Thyroid gland (tissue), 4 donors: ENCODE measurements around the gene SCFD2. TPM values are rescaled to one million over a fixed set of nuclear protein-coding genes. Genes with fewer than 3 reads are reported as not detected.

Experiments
- DNase-seq, 2 donors: peaks; one replicate each; pipeline ENCODE4 v3.0.0-alpha.2; 2019
- H3K27ac ChIP-seq, 3 donors: fragments of 200-600 bp; sonication (generic); 1 replicate in 2 of 3; 2 replicates in 1 of 3; pipeline ENCODE4 v1.5.1; 2016 to 2019; ENCODE audit warnings: mild to moderate bottlenecking in 1 of 3, moderate library complexity in 1 of 3
- H3K27me3 ChIP-seq: fragments of 200-600 bp; sonication (generic); one replicate; pipeline ENCODE4 v1.5.1; 2019
- H3K36me3 ChIP-seq, 2 donors: fragments of 200-600 bp; sonication (generic); one replicate each; pipeline ENCODE4 v1.5.1; 2016 to 2019
- H3K4me1 ChIP-seq, 2 donors: fragments of 200-600 bp; sonication (generic); one replicate each; pipeline ENCODE4 v1.5.1; 2017 to 2019
- H3K4me3 ChIP-seq, 3 donors: fragments of 200-600 bp; sonication (generic); replicated peaks in 1 of 3; 1 replicate in 2 of 3; 2 replicates in 1 of 3; pipeline ENCODE4 v1.5.1; 2016; ENCODE audit warnings: mild to moderate bottlenecking in 1 of 3
- H3K9me3 ChIP-seq: fragments of 200-600 bp; sonication (generic); one replicate; pipeline ENCODE4 v1.5.1; 2017
- POLR2A ChIP-seq, 2 donors: fragments of 450-650 bp; IDR thresholded peaks; one replicate each; pipeline ENCODE4 v1.6.1; 2017; ENCODE audit warnings: antibody characterized with exemption in 2 of 2, mild to moderate bottlenecking in 2 of 2, moderate library complexity in 1 of 2
- WGBS, 2 donors: methylation state at CpG; one replicate each; pipeline ENCODE4 v1.1.5; 2017; 5-methylcytosine and 5-hydroxymethylcytosine counted together
- intact Hi-C: fragments of 100-400 bp; cut with DNase I; formaldehyde crosslinking; loops from one replicate; pipeline ENCODE4 v1.15.1; 2023
- total RNA-seq, 4 donors: library from RNA; depleted of rRNA; stranded (reverse); fragments of >200 nt; gene quantifications; one replicate each; pipeline ENCODE4 v1.2.3, GENCODE V29; 2016
- TF ChIP-seq, protein P1 (sequence below), 6 experiments: fragments of 200-600 bp in 3 of 6; fragments of 450-650 bp in 3 of 6; sonication (generic) in 3 of 6; IDR thresholded peaks; one replicate each; pipeline ENCODE4 v1.5.1; 2016 to 2019; ENCODE audit warnings: antibody characterized with exemption in 6 of 6, mild to moderate bottlenecking in 2 of 6, inconsistent platforms in 1 of 6, moderate library complexity in 1 of 6

Gene SCFD2
- total RNA-seq, 4 donors from 2014 or later, result 10.3 to 32.9 (median 28.2) TPM

DNA sequence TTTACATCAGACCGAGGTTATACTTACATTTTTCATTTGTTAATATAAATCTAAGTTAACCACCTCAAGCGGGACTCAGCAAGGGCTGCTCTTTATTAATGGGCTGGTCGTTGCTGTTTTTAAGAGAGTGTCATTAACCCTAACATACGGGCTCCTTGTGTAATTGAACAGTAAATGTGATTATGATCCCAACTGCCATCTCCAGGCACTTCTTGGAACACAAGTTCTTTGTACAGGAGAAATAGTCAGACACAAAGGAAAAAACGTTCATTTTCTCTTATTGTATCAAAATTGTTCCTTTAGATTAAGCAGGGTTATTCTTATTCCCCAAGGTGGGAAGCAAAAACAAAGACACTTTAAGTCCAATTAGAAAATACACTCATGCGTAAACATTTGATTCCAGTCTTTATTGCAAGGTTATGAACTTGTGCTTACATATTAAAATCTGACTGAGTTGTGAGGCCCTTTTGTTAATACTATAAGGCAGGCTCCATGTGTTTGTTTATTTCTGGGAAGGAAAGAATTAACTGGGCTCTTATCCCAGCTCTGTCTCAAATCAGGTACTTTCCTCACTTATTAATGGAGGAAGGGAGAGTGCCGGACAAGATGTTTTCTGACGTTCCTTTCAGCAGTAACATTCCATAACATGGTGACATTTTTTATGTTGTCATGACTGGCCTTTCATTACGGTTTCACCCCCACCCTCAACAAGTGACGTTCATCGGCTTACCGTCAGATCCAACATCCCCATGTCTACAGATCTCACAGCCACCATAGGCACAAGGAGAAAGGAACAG, 407.8 kb downstream of the SCFD2 start:
- no peak for TF ChIP-seq POLR2A (IDR thresholded peaks at IDR 0.05)
- TF ChIP-seq, protein P1, sequence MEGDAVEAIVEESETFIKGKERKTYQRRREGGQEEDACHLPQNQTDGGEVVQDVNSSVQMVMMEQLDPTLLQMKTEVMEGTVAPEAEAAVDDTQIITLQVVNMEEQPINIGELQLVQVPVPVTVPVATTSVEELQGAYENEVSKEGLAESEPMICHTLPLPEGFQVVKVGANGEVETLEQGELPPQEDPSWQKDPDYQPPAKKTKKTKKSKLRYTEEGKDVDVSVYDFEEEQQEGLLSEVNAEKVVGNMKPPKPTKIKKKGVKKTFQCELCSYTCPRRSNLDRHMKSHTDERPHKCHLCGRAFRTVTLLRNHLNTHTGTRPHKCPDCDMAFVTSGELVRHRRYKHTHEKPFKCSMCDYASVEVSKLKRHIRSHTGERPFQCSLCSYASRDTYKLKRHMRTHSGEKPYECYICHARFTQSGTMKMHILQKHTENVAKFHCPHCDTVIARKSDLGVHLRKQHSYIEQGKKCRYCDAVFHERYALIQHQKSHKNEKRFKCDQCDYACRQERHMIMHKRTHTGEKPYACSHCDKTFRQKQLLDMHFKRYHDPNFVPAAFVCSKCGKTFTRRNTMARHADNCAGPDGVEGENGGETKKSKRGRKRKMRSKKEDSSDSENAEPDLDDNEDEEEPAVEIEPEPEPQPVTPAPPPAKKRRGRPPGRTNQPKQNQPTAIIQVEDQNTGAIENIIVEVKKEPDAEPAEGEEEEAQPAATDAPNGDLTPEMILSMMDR (IDR thresholded peaks at IDR 0.05), result no peak
- Histone ChIP-seq H3K9me3 (no peaks in the 10 kb centered on the region), H3K27me3 (no peaks in the 10 kb centered on the region), H3K4me3 (no peak overlapping the region), H3K36me3 (no peaks in the 10 kb centered on the region), H3K27ac (no peak overlapping the region), H3K4me1 (no peaks in the 10 kb centered on the region)
- WGBS, 2 donors, result 81 to 83% methylated on average over 12 of the region's 12 CpGs
- intact Hi-C loops, result no loop called here
- no peak for DNase-seq

DNA sequence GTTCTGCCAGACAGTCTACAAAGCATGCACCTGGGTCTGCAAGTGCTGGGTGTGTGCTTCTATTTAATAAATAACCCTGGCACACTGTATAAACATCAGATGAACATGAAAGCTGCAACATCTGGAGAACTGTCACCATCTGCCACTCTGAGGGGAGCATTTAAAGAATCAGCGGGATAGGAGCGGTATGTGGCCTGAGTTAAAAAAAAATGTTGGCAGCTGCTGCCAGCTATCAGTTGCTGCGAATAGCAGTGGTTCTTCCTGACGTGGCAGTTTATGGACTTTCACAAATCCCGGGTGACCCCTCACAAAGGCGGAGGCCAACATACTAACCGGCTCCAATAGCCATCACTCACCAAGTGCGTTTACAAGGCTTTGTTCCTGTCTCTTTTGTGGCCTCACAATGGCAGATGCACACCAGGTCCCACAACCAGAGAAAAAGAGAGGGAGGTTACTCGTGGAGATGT, 408.6 kb downstream of the SCFD2 start:
- no peaks in the 10 kb centered on the region for H3K27me3 ChIP-seq
- TF ChIP-seq POLR2A (IDR thresholded peaks at IDR 0.05), result no peak
- TF ChIP-seq, protein P1 (IDR thresholded peaks at IDR 0.05), result no peak
- H3K4me1 ChIP-seq, result no peaks in the 10 kb centered on the region
- H3K27ac ChIP-seq, result no peak overlapping the region
- no peak overlapping the region for H3K4me3 ChIP-seq
- no peak for DNase-seq
- intact Hi-C loops, result no loop called here
- H3K36me3 ChIP-seq, result no peaks in the 10 kb centered on the region
- 71 to 78% methylated on average over 9 of the region's 9 CpGs for WGBS, 2 donors
- no peaks in the 10 kb centered on the region for H3K9me3 ChIP-seq

DNA sequence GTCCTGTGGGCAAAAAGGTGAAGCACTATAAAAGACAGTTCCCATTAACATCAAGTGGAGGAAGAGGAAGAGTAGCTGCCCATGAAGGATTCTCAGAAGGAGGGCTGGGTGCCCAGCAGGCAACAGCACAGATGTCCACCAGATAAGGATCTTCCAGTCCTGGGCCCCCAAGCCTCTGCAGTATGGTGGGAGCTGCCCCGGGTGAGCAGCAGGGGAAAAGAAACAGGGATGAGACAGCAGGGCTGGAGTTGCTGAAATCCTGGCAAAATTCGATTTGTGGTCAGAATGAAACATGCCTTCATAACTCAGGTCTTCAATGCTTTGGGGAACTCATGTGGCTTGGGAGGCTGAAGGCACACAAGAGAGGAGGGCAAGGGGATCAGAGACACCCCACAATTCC, 409.2 kb downstream of the SCFD2 start:
- no peaks in the 10 kb centered on the region for H3K9me3 ChIP-seq
- H3K27ac ChIP-seq, result no peak overlapping the region
- no peaks in the 10 kb centered on the region for H3K27me3 ChIP-seq
- H3K4me1 ChIP-seq, result no peaks in the 10 kb centered on the region
- 82 to 85% methylated on average over 2 of the region's 2 CpGs for WGBS, 2 donors
- intact Hi-C loops, result no loop called here
- no peaks in the 10 kb centered on the region for H3K36me3 ChIP-seq
- no peak for DNase-seq
- no peak overlapping the region for H3K4me3 ChIP-seq
- TF ChIP-seq, protein P1 (IDR thresholded peaks at IDR 0.05), result no peak
- no peak for TF ChIP-seq POLR2A (IDR thresholded peaks at IDR 0.05)

DNA sequence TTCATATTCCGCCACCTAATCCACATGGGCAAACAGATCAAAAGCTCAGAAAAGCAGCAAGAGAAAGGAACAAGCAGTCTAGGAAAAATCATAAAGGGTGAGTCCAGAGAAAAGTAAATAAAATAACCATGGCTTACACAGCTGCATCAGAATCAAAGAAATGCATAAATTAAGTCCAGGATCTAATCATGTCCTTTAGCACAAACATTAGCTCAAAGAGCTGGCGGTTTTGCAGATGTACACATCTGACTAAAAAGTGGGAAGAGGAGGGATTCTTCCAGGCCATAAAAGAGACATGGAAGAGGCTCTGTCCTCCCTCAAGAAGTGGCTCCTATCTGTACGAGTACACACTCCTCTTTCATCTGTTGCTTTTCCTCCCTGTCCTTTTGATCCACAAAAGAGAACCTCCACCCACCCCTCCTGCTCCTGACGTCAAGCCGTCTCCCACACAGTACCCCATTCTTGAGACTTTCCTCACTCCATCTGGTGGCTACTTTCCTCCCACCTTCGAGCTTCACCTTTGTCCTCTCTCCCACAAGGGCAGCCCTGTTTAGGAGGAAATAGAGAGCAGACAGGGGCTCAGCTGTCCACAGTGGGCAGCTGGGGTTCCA, 411.2 kb downstream of the SCFD2 start:
- Histone ChIP-seq H3K4me1 (no peaks in the 10 kb centered on the region), H3K4me3 (no peak overlapping the region), H3K36me3 (no peaks in the 10 kb centered on the region), H3K9me3 (no peaks in the 10 kb centered on the region), H3K27me3 (no peaks in the 10 kb centered on the region), H3K27ac (no peak overlapping the region)
- 93 to 95% methylated on average over 6 of the region's 6 CpGs for WGBS, 2 donors
- DNase-seq, result no peak
- TF ChIP-seq, protein P1 (IDR thresholded peaks at IDR 0.05), result no peak
- TF ChIP-seq POLR2A (IDR thresholded peaks at IDR 0.05), result no peak
- intact Hi-C loops, result no loop called here

DNA sequence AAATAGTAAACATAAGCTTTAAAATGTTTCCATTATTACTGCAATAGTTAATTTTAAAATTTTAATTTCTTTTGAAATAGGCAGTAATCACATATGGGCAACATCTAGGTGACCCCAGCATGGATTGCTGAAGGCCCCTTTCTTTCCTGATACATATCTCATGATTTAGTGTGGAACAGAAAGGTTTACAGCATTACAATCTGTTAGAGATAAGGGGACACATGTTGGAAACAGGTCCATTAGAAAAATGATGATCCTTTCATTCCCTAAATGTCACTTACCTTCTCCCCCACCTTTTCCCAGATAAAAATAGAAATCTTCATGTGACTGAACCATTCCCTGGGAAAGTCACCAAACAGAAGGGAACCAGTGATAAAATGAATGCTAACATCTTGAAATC, 413.3 kb downstream of the SCFD2 start:
- Histone ChIP-seq H3K27me3 (no peaks in the 10 kb centered on the region), H3K4me3 (no peak overlapping the region), H3K36me3 (no peaks in the 10 kb centered on the region), H3K4me1 (no peaks in the 10 kb centered on the region), H3K27ac (no peak overlapping the region), H3K9me3 (no peaks in the 10 kb centered on the region)
- intact Hi-C loops, result no loop called here
- DNase-seq, result no peak
- TF ChIP-seq, protein P1 (IDR thresholded peaks at IDR 0.05), result no peak
- TF ChIP-seq POLR2A (IDR thresholded peaks at IDR 0.05), result no peak
